ENCODE results near the gene LYPLA2. TPM values are rescaled to one million over a fixed set of nuclear protein-coding genes. Genes with fewer than 3 reads are reported as not detected.

LYPLA2 gene
- total and polyA plus RNA-seq, 2 of the 4 experiments (the other 2 are of a cell fraction): 44.3 to 78.6 TPM

DNA sequence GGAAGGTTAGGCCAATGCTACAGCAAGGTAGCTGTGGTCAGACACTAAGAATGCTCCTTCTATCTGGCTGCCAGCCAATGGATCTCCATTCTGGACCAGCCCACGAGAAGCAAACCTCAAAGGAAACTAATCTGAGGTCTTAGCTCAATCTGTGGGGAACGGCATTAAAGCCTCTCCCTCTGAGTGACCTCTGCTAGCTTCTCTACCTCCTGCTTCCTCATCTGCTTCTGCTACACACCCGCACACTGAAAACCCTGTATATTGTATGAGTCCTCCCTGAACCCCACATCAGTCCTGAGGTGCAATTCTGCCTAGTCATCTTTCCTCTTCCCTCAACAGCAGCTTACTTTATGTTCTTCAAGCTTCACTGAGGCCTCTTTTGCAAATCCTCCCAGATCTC is 16.5 kb downstream of the LYPLA2 start:
- in situ Hi-C loops (cut with MboI; ENCODE audit: low sequenced_read_pairs): no loop called here
- Histone ChIP-seq H3K27me3 (ENCODE audit: control insufficient read depth, insufficient read depth, low read length) (no peaks in the 10 kb centered on the region), H3K27ac (ENCODE audit: insufficient read depth, low read length) (no peak overlapping the region), H3K4me1 (ENCODE audit: control insufficient read depth, insufficient read depth, low read length) (no peaks in the 10 kb centered on the region), H2BK120ac (ENCODE audit: low read depth, low read length) (no peak overlapping the region), H4K8ac (ENCODE audit: low read depth in 2 of 2, low read length in 2 of 2) (no peak overlapping the region), H2BK20ac (ENCODE audit: low read depth, low read length) (no peak overlapping the region), H3K18ac (ENCODE audit: low read depth, low read length) (no peak overlapping the region), H3K4me2 (ENCODE audit: low read depth, low read length) (no peak overlapping the region), H4K5ac (ENCODE audit: low read depth, low read length) (no peak overlapping the region), H2AK9ac (replicated peaks; ENCODE audit: low read depth, low read length, poor library complexity) (no peak overlapping the region), H3K23ac (ENCODE audit: low read depth, low read length) (no peak overlapping the region), H3K9ac (ENCODE audit: low read depth, low read length) (no peak overlapping the region), H2BK5ac (ENCODE audit: low read depth, low read length, poor library complexity, severe bottlenecking) (no peak overlapping the region), H3K4me3 (ENCODE audit: insufficient read depth, low read depth, low read length) (no peak overlapping the region), H3K36me3 (ENCODE audit: control insufficient read depth, insufficient read depth, low read length) (peaks cover 35% of the 10 kb centered on the region), H4K20me1 (ENCODE audit: insufficient read depth, low read length) (no peaks in the 10 kb centered on the region), H3K14ac (replicated peaks; ENCODE audit: low read depth, low read length) (no peak overlapping the region), H3K56ac (ENCODE audit: extremely low read depth, insufficient read depth, low read length) (no peak overlapping the region), H2AK5ac (ENCODE audit: low read depth, low read length) (no peak overlapping the region), H3K4ac (ENCODE audit: low read depth, low read length) (no peak overlapping the region), H2BK15ac (ENCODE audit: low read depth, low read length) (no peak overlapping the region), H3K9me3 (ENCODE audit: control insufficient read depth, insufficient read depth, low read length) (no peaks in the 10 kb centered on the region), H3K79me1 (ENCODE audit: low read depth in 1 of 2, low read length in 2 of 2) (no peaks in the 10 kb centered on the region), H3K9me1 (ENCODE audit: insufficient read depth, low read length) (peaks cover 10% of the 10 kb centered on the region; the same call in 1 of the 2 replicates), H2AFZ (replicated peaks; ENCODE audit: low read length, poor library complexity) (no peak overlapping the region), H4K91ac (ENCODE audit: insufficient read depth, low read depth, low read length) (no peak overlapping the region)
- WGBS, 2 experiments (ENCODE audit: extremely low coverage in 2 of 2, insufficient read length in 1 of 2): 88% methylated on average over 1 of the region's 3 CpGs; no CpG with 5 or more reads in 1 of the 2 experiments
- BruUV-seq (replicated peaks): no TSS peak
- DNase-seq: no peak
- no peak for ATAC-seq (ENCODE audit: low read depth)
- ChIA-PET CTCF (interaction anchor here (0.6 kb wide), 1 partner anchor 779 kb away, joined by 3 read pairs; no protein-coding TSS in a partner anchor), POLR2A (ENCODE audit: unreplicated experiment) (no interaction called here)
- intact Hi-C loops (cut with micrococcal nuclease): loop anchor here (5.0 kb wide), 1 partner anchor 220 kb away; no protein-coding TSS in a partner anchor
- TF ChIP-seq NFE2L2 (IDR thresholded peaks at IDR 0.05; ENCODE audit: low read depth, low read length) (0 out of 2 replicates have a peak, but pooled peaks have one; percentile 37), FOS (IDR thresholded peaks at IDR 0.05; ENCODE audit: low read depth, low read length) (no peak)
- dilution Hi-C loops (cut with HindIII; ENCODE audit: low sequenced_read_pairs, unreplicated experiment): no loop called here

Measured in IMR-90 (cell line).